ENCODE results near the gene THADA.
A peak's percentile ranks its signal among the peaks of the same experiment; 100 is the strongest.

THADA gene

GRCh38 chr2:43186679-43187374 lies 409.0 kb downstream of the THADA start:
- no peak for DNase-seq (ENCODE audit: low read depth)
- Histone ChIP-seq H3K36me3 (ENCODE audit: control insufficient read depth, insufficient read depth, low read length, severe bottlenecking) (no peaks in the 10 kb centered on the region), H3K27me3 (replicated peaks; ENCODE audit: control insufficient read depth, insufficient read depth, low read length) (no peaks in the 10 kb centered on the region), H3K9me3 (ENCODE audit: control insufficient read depth, low read length) (no peaks in the 10 kb centered on the region), H3K4me3 (ENCODE audit: low read length) (no peak overlapping the region), H3K4me1 (ENCODE audit: control insufficient read depth, insufficient read depth, low read length) (peaks cover 5% of the 10 kb centered on the region), H3K9ac (ENCODE audit: low read length) (peak overlapping the region; percentile 29)

GRCh38 chr2:43186321-43186678 lies 409.5 kb downstream of the THADA start:
- no peak for DNase-seq (ENCODE audit: low read depth)
- Histone ChIP-seq H3K9me3 (ENCODE audit: control insufficient read depth, low read length) (no peaks in the 10 kb centered on the region), H3K27me3 (replicated peaks; ENCODE audit: control insufficient read depth, insufficient read depth, low read length) (no peaks in the 10 kb centered on the region), H3K9ac (ENCODE audit: low read length) (peak overlapping the region; percentile 29), H3K4me3 (ENCODE audit: low read length) (no peak overlapping the region), H3K36me3 (ENCODE audit: control insufficient read depth, insufficient read depth, low read length, severe bottlenecking) (no peaks in the 10 kb centered on the region), H3K4me1 (ENCODE audit: control insufficient read depth, insufficient read depth, low read length) (peaks cover 5% of the 10 kb centered on the region)

- Histone ChIP-seq H3K4me3 (ENCODE audit: low read length) (no peak overlapping the region), H3K9me3 (ENCODE audit: control insufficient read depth, low read length) (no peaks in the 10 kb centered on the region), H3K36me3 (ENCODE audit: control insufficient read depth, insufficient read depth, low read length, severe bottlenecking) (no peaks in the 10 kb centered on the region), H3K27me3 (replicated peaks; ENCODE audit: control insufficient read depth, insufficient read depth, low read length) (no peaks in the 10 kb centered on the region), H3K4me1 (ENCODE audit: control insufficient read depth, insufficient read depth, low read length) (peaks cover 5% of the 10 kb centered on the region), H3K9ac (ENCODE audit: low read length) (no peak overlapping the region)
- DNase-seq (ENCODE audit: low read depth): no peak
These were observed 410.7 kb downstream of the THADA start for GRCh38 chr2:43185146-43185545.

GRCh38 chr2:43184339-43184895 lies 411.4 kb downstream of the THADA start:
- H3K4me3 ChIP-seq (ENCODE audit: low read length): no peak overlapping the region
- DNase-seq (ENCODE audit: low read depth): peak; percentile 43
- no peaks in the 10 kb centered on the region for H3K9me3 ChIP-seq (ENCODE audit: control insufficient read depth, low read length)
- no peaks in the 10 kb centered on the region for H3K36me3 ChIP-seq (ENCODE audit: control insufficient read depth, insufficient read depth, low read length, severe bottlenecking)
- H3K9ac ChIP-seq (ENCODE audit: low read length): no peak overlapping the region
- H3K27me3 ChIP-seq (replicated peaks; ENCODE audit: control insufficient read depth, insufficient read depth, low read length): no peaks in the 10 kb centered on the region
- H3K4me1 ChIP-seq (ENCODE audit: control insufficient read depth, insufficient read depth, low read length): peaks cover 8% of the 10 kb centered on the region

- no peak for DNase-seq (ENCODE audit: low read depth)
- Histone ChIP-seq H3K36me3 (ENCODE audit: control insufficient read depth, insufficient read depth, low read length, severe bottlenecking) (no peaks in the 10 kb centered on the region), H3K4me1 (ENCODE audit: control insufficient read depth, insufficient read depth, low read length) (peaks cover 15% of the 10 kb centered on the region), H3K9me3 (ENCODE audit: control insufficient read depth, low read length) (no peaks in the 10 kb centered on the region), H3K4me3 (ENCODE audit: low read length) (no peak overlapping the region), H3K27me3 (replicated peaks; ENCODE audit: control insufficient read depth, insufficient read depth, low read length) (no peaks in the 10 kb centered on the region), H3K9ac (ENCODE audit: low read length) (no peak overlapping the region)
These were observed 412.1 kb downstream of the THADA start for GRCh38 chr2:43183743-43184142.

GRCh38 chr2:43180897-43181296 lies 414.9 kb downstream of the THADA start:
- H3K36me3 ChIP-seq (ENCODE audit: control insufficient read depth, insufficient read depth, low read length, severe bottlenecking): no peaks in the 10 kb centered on the region
- H3K4me3 ChIP-seq (ENCODE audit: low read length): no peak overlapping the region
- H3K4me1 ChIP-seq (ENCODE audit: control insufficient read depth, insufficient read depth, low read length): peaks cover 20% of the 10 kb centered on the region
- DNase-seq (ENCODE audit: low read depth): no peak
- H3K9me3 ChIP-seq (ENCODE audit: control insufficient read depth, low read length): peaks cover 7% of the 10 kb centered on the region
- H3K9ac ChIP-seq (ENCODE audit: low read length): no peak overlapping the region
- H3K27me3 ChIP-seq (replicated peaks; ENCODE audit: control insufficient read depth, insufficient read depth, low read length): no peaks in the 10 kb centered on the region
